GM19468 (cell line): Measurements from ENCODE around the gene CLIC4.
A peak's percentile ranks its signal among the peaks of the same experiment; 100 is the strongest.
"Not testable (repeated sequence)": the region's sequence is repeated elsewhere in the genome, so short reads cannot be mapped to it uniquely, and the experiment has no call there.

ENCODE experiments used
- ATAC-seq: cut with Tn5 transposase; IDR thresholded peaks from one replicate; pipeline ENCODE4 v1.9.1; 2021; ENCODE audit warnings: mild to moderate bottlenecking, moderate library complexity, moderate number of reproducible peaks; ENCODE audit not compliant: unreplicated experiment; ENCODE audit errors: extremely low read depth

CLIC4 gene

DNA sequence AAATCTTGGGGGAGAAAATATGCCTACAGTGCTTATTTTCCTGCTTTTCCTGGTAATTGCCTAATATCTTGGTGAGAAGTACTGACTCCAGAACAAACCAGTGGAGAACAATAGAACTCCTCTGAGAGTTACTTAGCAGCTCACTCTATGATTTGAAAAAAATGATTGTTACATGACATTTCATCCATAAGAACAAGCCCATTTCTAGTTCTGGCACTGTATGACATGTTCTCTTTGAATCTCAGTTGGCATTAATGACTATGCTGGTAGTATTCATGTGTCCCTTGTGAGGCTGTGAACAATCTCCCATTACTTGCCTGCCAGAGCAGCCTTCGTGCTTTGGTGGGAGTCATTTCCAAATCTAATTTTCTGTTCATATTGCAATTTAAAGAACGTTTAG is 58.0 kb downstream of the CLIC4 start:
- no peak for ATAC-seq

DNA sequence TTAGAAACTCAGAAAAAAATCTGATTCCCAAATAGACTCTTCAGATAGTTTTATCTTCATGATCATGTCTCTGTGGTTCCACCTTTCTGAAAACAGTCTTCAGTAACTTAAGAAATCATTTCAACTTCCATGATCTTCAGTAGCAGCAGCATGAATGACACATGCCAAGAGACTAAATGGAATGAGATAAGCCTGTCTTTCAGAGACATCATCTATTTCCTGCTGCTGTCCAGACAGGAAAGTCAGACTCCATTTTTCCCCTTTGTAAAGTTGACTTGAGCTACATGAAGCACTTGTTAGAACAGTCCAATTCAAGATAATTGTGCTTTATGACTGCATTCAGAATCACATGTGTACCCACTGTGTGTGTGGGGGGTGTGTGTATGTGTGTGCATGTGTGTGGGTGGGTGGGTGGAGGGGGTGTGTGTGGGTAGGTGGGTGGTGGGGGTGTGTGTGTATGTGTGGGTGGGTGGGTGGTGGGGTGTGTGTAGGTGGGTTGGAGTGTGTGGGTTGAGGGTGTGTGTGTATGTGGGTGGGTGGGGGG is 58.8 kb downstream of the CLIC4 start:
- no peak for ATAC-seq

DNA sequence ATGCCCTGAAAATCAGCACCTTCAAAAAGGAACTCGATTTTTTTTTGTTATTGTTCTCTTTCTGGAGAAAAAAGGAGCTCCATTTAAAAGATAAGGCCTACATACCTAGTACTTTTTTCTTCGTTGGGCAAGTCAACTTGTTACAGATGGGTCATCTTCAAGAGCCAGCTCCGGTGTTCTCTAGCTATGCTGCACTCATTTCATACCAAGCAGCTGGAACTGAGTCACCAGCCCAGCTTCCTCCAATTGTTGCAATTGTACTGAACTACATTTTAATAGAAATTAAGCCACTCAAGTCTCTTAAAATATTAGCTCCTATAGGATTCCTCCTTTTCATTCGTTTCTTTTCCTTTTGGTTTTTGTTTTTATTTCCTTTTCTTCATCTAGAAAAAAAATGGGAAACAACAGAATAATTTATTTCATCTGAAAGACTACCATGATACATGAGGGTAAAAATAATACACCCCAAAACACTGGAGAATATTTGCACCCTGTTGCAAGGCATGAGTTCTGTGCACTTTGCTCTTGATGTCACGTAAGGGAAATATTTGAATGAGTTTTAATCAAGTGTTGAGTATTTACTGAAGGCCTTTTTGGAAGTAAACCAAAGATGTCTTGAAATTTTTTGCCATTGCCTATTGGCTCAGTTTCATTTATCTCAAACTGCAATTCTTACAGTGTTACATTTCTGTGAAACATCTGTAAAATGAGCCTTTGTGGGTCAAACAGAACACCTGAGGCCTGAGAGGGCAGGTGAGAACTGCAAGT is 60.5 kb downstream of the CLIC4 start:
- no peak for ATAC-seq

DNA sequence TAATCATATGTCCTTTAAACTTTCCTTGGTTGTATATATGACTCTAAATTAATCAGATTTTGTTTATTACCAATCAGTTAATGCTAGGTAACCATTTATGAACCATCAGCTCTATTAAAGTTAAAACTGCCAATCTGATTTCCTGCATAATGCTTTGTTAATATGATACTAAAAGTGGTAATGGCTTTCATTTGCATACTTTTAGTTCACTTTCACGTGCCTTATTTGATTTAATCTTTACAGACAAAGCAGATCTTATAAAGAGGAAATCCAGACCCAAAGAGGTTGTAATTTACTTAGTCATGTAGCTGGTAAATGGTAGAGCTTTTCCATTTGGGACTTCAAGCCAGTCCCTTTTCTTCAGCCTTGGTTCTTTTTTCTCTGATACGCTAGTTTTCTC is 61.3 kb downstream of the CLIC4 start:
- no peak for ATAC-seq

DNA sequence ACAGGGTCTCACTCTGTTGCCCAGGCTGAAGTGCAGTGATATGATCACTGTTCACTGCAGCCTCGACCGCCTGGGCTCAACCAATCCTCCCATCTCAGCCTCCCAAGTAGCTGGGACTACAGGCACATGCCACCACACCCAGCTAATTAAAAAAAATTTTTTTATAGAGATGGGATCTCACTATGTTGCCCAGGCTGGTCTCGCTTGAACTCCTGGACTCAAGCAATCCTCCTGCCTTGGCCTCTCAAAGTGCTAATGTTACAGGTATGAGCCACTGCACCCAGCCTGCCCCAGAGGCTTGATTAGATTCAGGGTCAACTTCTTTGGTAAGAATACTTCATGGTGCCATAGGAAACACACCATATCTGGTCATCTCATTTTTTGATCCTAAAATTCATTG is 66.2 kb downstream of the CLIC4 start:
- not testable (repeated sequence) for ATAC-seq

DNA sequence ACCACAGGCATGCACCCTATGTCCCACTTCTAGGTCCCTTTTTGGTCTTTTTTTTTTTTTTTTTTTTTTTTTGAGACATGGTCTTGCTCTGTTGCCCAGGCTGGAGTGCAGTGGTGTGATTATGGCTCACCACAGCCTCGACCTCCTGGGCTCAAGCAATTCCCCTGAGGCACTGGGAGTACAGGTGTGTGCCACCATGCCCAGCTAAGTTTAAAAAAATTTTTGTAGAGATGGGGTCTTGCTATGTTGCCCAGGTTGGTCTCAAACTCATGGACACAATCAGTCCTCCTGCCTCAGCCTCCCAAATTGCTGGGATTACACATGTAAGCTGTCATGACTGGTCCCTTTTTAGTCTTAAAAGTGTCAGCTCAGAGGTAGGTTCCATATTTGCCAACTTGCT is 75.0 kb downstream of the CLIC4 start:
- not testable (repeated sequence) for ATAC-seq

DNA sequence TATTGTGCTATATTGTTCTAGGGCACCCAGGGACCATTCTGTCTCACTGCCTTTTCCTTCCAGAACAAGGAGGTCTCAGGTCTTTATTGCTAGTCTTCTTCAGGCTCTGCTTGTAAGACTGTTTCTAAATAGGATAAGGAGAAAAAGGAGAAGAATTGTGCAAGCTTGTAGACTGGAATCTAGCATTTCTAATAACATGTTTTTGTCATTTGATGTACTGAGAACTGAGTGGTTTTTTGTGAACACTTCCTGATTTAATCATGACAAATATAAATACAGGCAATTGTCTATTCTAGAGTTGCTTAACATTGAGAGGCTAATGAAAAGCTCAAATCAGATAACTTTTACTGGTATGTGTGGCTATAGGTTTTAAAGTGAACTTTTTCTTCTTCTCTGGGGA is 77.6 kb downstream of the CLIC4 start:
- ATAC-seq: no peak

DNA sequence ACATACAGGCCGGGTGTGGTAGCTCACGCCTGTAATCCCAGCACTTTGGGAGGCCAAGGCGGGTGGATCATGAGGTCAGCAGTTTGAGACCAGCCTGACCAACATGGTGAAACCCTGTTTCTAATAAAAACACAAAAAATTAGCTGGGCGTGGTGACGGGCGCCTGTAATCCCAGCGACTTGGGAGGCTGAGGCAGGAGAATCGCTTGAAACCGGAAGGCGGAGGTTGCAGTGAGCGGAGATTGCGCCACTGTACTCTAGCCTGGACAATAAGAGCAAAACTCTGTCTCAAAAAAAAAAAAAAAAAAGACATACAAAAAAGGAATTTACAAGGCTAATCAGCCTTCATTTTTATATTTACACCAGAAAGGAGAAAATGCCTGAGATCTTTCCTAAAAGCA is 78.2 kb downstream of the CLIC4 start:
- ATAC-seq: not testable (repeated sequence)

DNA sequence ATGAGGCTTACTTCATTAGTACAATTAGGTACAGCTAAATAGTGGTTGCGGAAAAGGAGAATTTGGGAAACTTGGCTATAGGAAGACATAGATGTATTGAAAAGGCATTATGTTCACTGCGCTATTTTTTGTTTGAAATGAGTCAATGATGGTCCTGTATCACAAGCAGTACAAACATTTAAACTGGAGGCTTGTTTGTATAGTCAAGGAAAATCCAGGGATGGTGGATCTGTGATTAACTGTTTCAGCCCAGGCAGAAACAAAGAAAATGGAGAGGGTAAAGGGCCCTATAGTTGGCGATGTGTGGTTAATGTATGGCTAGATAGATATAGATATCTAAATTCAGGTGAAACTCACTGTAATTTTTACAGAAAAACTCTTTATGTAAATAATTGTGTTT is 79.9 kb downstream of the CLIC4 start:
- no peak for ATAC-seq

DNA sequence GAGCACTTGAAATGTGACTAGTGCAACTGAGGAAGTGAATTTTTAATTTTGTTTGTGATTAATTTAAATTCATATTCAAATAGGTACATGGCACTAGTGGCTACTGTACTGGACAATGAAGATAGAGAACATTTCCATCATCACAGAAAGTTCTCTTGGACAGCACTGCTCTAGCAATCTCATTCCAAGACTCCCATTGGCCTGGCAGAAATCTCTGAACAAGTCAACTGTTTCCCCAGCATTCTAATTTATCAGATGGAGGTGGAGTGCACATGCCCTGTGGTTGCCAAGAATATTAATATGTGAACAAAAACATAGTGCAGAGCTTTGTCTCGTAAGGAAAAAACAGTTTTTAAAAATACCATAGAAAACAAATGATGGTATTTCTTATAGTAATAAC is 81.3 kb downstream of the CLIC4 start:
- no peak for ATAC-seq

DNA sequence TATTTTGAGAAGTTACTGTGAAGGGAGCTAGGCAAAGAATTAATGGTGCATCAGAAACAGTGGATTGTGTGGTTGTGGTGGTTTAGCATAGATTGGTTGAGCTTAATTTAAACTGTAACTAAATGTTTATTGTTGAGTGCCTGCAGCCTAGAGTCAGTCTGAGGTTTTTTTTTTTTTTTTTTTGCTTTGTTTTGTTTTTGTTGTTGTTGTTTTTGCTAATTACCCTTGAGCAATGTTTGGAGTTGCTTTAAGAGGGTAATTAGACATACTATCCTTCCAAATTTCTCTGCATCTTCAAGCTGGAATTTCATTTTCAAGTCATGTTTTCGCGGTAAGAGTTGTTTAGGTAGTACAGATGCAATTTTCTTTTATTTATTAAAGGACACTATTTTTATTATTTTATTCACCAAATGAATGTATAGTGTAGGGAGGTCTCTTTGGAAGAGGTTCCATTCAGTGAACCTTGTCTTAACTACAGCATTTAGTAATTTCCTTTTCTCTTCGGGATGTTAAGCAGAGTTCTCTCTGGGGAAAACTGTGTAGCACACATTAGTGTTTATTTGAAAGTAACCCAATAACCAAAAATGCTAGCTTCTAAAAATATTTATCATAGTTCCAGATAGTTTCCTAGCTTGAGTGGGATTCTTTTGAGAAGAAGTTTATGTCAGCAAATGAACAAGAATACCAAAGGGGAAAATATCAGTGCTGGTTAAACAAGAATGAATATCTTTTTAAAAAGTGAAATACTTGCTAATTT is 82.3 kb downstream of the CLIC4 start:
- no peak for ATAC-seq

DNA sequence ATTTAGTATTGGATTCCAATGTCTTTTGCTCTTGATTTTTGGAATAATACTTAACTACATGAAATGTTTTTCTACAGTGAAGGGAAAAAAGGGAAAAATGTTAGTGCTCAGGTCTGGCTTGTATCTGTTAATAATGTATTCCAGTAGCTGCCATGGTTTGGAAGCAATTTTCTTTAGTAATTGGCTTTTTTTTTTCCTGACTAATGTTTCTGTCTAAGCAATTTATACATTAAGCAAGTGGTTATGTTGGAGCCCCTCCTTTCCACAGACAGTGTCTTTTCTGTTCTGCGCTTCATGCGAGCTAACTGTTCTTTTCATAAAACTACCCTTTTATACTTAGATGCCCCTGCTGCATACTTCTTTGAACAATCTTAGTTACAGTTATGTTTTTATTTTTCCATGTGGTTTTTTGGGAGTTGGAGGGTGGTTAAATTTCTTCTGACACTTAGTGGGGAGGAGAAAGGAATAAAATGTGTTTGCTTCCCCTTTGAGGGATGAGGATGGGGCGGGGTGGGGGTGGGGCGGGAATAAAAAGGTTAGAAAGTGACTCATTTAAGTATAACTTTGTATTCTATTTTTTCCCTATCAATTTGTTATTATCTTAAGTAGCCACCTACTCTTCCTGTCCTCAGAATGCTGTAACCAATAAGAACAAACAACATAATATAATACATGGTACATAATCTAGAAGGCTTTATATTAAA is 83.1 kb downstream of the CLIC4 start:
- no peak for ATAC-seq

DNA sequence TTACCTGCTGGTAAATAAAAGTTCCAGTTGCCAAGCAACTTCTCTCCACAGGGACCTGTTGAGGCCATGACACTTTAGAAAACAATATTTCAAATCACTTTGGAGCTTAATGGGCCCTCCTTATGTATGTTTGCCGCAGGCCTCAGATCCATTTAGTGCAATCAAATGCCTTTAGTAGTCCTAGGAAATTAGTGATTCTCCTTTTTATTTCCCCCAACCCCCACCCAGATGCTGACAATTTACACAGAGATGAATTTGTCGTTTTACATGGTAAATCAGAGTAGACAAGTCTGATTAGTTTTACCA is 83.6 kb downstream of the CLIC4 start:
- no peak for ATAC-seq

DNA sequence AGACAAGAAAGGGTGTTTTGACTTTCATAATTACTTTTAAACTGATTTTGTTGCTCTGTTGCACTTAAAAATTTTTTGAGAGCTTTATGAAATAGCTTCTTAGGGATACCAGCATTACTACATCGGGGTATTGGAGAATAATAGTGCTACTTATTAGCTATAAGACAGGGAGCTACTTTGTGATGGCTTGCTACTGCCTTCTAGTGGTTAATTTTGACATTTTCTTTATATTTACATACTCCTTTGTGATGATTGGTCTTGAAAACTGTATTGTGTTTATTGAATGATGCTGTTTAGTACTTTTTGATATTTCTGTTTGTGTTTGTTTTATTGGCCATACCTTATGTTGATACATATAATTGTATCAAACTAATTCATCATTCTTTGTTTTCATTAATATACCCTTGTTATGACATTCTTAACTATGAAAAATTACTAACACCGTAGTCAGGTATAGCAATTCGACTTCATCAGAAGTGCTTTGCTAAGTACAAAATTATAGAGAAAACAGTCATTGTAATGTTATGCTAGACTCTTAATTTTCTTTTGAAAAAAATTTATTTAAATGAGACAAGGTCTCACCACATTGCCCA is 85.5 kb downstream of the CLIC4 start:
- no peak for ATAC-seq

DNA sequence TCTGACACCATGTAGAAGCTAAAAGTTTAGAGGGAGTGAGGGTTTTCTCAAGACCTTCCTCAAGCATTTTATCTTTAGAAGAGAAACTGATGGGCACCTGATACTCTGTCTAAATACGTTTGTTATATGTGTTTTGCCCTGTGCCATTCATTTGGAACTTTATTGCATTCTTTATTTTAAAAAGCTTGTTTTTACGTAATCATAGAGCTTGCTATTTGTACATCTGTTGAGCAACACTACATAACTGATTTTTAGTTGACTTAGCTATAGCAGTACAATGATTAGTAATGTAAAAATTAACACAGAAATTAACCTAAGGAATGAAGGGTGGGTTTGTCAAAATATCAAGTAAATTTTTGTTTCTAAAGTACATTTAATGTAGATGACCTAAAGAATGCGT is 96.3 kb downstream of the CLIC4 start:
- no peak for ATAC-seq

DNA sequence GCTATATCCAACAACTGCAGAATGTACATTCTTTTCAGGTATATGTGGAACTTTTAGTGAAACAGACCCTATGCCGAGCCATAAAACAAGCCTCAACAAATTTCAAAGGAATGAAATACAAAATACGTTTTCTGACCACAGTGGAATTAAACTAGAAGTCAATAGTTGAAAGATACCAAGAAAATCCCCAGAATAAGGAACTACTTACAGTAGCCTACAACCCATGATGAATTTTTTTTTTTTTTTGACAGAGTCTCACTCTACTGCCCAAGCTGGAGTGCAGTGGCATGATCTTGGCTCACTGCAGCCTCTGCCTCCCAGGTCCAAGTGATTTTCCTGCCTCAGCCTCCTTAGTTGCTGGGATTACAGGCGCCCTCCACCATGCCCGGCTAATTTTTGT is 101.4 kb downstream of the CLIC4 start:
- ATAC-seq: no peak

DNA sequence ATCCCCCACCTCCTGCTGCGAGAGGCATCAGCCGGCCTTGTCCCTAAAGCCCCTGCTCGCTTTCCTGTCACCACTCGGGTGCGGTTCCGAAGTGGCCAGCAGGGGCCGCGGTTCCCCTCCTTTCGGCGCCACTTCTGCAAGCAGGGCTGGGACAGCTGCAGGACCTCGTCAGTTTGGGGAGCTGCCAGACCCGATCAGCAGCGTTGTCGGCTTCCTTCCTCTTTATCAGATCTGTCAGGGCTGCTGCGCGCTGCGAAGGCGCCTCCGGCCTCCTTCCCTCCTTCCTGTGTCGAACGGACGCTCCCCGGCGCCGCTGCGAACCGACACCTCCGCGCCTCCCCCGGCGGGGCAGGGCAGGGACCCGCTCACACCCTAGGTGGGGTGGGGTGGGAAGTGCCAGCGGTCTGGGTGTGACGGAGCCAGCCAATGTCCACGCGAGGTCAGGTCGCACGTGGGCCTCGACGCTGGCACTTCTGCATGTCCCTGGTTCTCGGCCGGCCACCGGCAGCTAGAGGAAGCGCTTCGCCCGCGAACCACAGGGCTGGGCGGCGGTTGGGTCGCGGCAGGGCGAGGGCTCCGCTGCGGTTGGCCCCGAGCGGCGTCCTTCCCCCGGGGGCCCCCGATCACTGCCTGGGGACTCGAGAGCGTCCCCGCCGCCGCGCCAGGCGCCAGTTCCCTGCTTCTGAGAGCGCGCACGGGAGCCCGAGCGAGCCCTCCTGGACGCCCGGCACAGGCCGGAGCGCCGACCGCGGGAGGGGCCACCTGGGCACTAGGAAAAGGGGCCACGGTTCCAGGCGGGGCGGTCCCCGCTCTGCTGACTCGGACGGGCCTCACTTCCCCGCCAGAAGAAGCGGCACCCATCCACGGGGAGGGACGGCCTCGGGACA is 103.0 kb downstream of the CLIC4 start:
- peak; percentile 61 for ATAC-seq

DNA sequence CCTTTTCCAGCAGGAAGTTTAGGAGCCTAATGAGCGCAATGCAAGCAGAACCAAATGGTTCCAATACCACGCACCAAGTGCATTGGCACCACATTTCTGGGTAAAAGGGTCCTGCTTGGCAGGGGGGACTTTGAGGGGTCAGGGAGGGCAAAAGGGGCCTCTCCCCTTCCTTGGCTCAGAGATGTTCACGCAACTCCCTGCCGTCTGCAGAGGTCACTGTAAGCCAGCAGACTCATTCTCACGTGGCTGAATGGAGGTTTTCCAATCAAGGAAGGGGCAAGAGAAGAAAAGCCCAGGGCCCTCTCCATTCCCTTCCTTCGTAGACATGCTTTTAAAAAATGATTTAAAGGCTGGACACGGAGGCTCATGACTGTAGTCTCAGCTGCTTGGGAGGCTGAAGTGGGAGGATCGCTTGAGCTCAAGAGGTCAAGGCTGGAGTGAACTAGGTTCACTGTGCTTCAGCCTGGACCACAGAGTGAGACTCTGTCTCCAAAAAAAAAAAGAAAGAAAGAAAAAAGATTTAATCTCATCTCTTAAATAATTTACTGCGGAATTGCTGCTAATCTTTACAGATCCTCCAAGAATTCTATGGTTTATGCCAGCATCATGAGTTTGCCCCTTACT is 104.5 kb downstream of the CLIC4 start:
- no peak for ATAC-seq

DNA sequence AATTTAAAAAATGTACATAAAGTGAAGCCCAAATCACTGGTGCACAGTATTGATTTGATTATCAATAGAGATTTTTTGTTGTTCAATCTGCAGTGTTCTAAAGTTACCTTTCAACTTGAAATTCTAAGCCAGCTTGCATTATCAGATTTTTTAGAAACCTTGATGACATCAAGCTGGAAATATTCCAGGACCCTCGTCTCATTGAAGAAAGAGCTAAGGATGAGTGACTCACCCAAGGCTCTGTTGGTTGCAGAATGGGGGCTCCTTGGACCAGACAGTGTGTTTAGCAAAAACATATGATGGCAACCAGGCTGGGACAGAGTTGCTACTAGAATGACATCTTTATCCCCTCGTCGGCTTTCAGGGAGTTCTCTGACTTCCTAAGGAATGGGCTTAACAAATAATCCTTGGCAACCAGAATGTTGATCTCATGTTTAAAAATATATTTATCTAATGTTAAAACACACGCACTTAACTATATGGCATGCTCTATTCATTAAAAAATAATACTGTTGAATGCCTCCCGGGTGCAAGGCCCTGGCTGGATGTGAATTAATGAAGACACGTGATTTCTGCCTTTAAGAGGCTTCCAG is 105.2 kb downstream of the CLIC4 start:
- ATAC-seq: no peak
